KMS-11 (cell line): ENCODE data around the gene NOS1.

ENCODE experiments used
- H2AFZ ChIP-seq: fragments of 200-600 bp; sonication (generic); 2 replicates; pipeline ENCODE4 v1.6.1; 2016; ENCODE audit warnings: antibody characterized with exemption, mixed run types, low read depth
- H3K27ac ChIP-seq: fragments of 200-600 bp; sonication (generic); 2 replicates; pipeline ENCODE4 v1.6.1; 2016; ENCODE audit warnings: mild to moderate bottlenecking, mixed run types
- H3K27me3 ChIP-seq: fragments of 200-600 bp; sonication (generic); 2 replicates; pipeline ENCODE4 v1.6.1; 2017; ENCODE audit warnings: mild to moderate bottlenecking, low read depth, mixed run types, moderate library complexity; ENCODE audit not compliant: insufficient read depth
- H3K36me3 ChIP-seq: fragments of 200-600 bp; sonication (generic); 2 replicates; pipeline ENCODE4 v1.6.1; 2017; ENCODE audit warnings: mild to moderate bottlenecking, mixed run types; ENCODE audit not compliant: insufficient read depth
- H3K4me1 ChIP-seq: fragments of 200-600 bp; sonication (generic); 2 replicates; pipeline ENCODE4 v1.6.1; 2016; ENCODE audit warnings: mild to moderate bottlenecking, low read depth, mixed run types; ENCODE audit not compliant: poor library complexity, severe bottlenecking
- H3K4me2 ChIP-seq: fragments of 200-600 bp; sonication (generic); 2 replicates; pipeline ENCODE4 v1.7.0; 2016; ENCODE audit warnings: mild to moderate bottlenecking, mixed run types
- H3K4me3 ChIP-seq: fragments of 200-600 bp; sonication (generic); IDR thresholded peaks from 2 replicates; pipeline ENCODE4 v1.6.1; 2017; ENCODE audit warnings: low read depth, low read length, mixed read lengths; ENCODE audit not compliant: insufficient read depth
- H3K79me2 ChIP-seq: fragments of 200-600 bp; sonication (generic); 2 replicates; pipeline ENCODE4 v1.6.1; 2016; ENCODE audit warnings: low read depth, mixed run types; ENCODE audit not compliant: insufficient read depth
- H3K9ac ChIP-seq: fragments of 200-600 bp; sonication (generic); 2 replicates; pipeline ENCODE4 v1.6.1; 2016; ENCODE audit warnings: mild to moderate bottlenecking, mixed run types
- H4K20me1 ChIP-seq: fragments of 200-600 bp; sonication (generic); 2 replicates; pipeline ENCODE4 v1.6.1; 2016; ENCODE audit warnings: mild to moderate bottlenecking, mixed run types; ENCODE audit not compliant: insufficient read depth
- CTCF ChIP-seq: fragments of 200-600 bp; sonication (generic); conservative IDR thresholded peaks from 2 replicates; pipeline ENCODE4 v1.6.1; 2017; ENCODE audit warnings: low read depth, mild to moderate bottlenecking, antibody characterized with exemption, low read length, moderate library complexity, mixed read lengths

The NOS1 gene

GRCh38 chr12:117158911-117159553 is 202.4 kb downstream of the NOS1 start:
- Histone ChIP-seq H3K36me3 (no peaks in the 10 kb centered on the region), H3K4me1 (no peaks in the 10 kb centered on the region), H3K4me2 (no peak overlapping the region), H3K4me3 (no peak overlapping the region), H3K27ac (no peak overlapping the region), H3K27me3 (no peaks in the 10 kb centered on the region), H4K20me1 (no peaks in the 10 kb centered on the region), H3K79me2 (no peaks in the 10 kb centered on the region), H3K9ac (no peak overlapping the region), H2AFZ (no peak overlapping the region)
- TF ChIP-seq CTCF, result no peak
